Sigmoid colon (tissue), 4 donors: Measurements from ENCODE around the gene GAST.

Experiments used
- CTCF ChIP-seq, 4 experiments: fragments of 450-650 bp in 3 of 4; fragments of 200-600 bp in 1 of 4; IDR thresholded peaks; one replicate each; pipeline ENCODE4 v1.5.1; 2016 to 2019; ENCODE audit warnings: antibody characterized with exemption in 4 of 4, mild to moderate bottlenecking in 3 of 4, moderate library complexity in 2 of 4
- EP300 ChIP-seq, 4 donors: sonication (generic); formaldehyde crosslinking; IDR thresholded peaks; one replicate each; pipeline ENCODE4 v1.6.1; 2017; ENCODE audit warnings: antibody characterized with exemption in 4 of 4
- POLR2A ChIP-seq, 2 donors: fragments of 450-650 bp; IDR thresholded peaks; one replicate each; pipeline ENCODE4 v1.6.1; 2016; ENCODE audit warnings: antibody characterized with exemption in 2 of 2, mild to moderate bottlenecking in 2 of 2, moderate library complexity in 2 of 2
- POLR2AphosphoS5 ChIP-seq, 4 donors: sonication (generic); formaldehyde crosslinking; IDR thresholded peaks; one replicate each; pipeline ENCODE4 v1.6.1; 2017; ENCODE audit warnings: antibody characterized with exemption in 4 of 4

GRCh38 chr17:41724476-41725050, 12.4 kb downstream of the GAST start:
- no peak for TF ChIP-seq CTCF (IDR thresholded peaks at IDR 0.05)
- no peak for TF ChIP-seq EP300 (IDR thresholded peaks at IDR 0.05)
- TF ChIP-seq POLR2AphosphoS5 (IDR thresholded peaks at IDR 0.05) = no peak
- no peak for TF ChIP-seq POLR2A (IDR thresholded peaks at IDR 0.05)
